LNCAP (cell line): ENCODE data around the gene FAM89B.

Experiments used
- TF ChIP-seq, protein P1 (sequence below): fragments of 450-650 bp; IDR thresholded peaks from 2 replicates; pipeline ENCODE4 v1.5.1; 2017; ENCODE audit warnings: mild to moderate bottlenecking

FAM89B gene

DNA sequence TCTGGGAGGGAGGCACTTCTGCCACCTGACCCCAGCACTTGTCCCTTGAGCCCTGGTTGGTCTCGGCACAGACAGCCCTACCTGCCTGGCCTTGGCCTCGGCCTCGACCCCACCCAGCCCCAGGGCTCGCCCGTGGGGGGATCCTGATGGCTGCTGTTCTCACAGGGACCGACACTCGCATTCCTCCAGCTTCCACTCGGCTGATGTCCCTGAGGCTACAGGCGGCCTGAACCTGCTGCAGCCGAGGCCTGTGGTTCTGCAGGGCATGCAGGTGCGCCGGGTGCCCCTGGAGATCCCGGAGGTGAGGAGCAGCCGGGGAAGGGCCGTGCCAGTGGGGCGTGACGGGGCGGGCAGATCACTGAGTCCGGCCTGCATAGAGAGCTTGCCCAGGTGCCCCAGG lies 48.3 kb downstream of the FAM89B start:
- TF ChIP-seq, protein P1, sequence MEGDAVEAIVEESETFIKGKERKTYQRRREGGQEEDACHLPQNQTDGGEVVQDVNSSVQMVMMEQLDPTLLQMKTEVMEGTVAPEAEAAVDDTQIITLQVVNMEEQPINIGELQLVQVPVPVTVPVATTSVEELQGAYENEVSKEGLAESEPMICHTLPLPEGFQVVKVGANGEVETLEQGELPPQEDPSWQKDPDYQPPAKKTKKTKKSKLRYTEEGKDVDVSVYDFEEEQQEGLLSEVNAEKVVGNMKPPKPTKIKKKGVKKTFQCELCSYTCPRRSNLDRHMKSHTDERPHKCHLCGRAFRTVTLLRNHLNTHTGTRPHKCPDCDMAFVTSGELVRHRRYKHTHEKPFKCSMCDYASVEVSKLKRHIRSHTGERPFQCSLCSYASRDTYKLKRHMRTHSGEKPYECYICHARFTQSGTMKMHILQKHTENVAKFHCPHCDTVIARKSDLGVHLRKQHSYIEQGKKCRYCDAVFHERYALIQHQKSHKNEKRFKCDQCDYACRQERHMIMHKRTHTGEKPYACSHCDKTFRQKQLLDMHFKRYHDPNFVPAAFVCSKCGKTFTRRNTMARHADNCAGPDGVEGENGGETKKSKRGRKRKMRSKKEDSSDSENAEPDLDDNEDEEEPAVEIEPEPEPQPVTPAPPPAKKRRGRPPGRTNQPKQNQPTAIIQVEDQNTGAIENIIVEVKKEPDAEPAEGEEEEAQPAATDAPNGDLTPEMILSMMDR: no peak

DNA sequence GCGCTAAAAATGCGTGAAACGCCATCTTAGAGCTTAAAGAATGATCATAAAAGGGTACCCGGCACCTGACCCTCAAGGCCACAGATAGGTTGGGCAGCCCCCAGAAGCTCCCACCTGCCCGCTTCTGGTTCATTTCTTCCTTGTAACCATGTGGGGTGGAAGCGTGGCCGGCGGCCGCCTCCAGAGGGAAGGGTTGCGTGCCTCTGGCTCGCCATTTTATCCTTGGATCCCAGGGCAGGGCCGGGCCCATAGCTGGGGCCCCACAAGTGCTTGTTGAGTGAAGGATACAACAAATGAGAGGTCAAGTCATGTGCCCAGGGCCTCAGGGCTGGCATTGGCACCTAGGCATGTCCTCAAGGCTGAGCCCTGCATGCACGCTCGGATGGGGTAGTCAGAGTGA lies 49.1 kb downstream of the FAM89B start:
- TF ChIP-seq, protein P1: no peak

DNA sequence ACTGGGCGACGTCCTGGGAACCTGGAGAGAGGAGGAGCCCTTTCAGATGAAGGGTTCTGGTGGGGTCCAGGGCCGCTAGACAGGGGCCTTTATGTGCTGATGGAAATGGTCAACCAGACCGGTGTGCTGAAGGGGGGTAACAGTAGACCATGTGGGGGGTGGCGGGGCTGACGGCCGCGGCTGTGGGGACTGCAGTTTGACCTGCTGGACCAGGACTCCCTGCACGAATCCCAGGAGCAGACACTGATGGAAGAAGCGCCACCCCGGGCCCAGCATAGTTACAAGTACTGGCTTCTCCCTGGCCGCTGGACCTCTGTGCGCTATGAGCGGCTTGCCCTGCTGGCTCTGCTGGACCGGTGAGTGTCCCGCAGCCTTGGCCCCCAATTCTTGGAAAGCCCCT lies 49.7 kb downstream of the FAM89B start:
- TF ChIP-seq, protein P1: no peak

- TF ChIP-seq, protein P1: no peak
These were observed 50.8 kb downstream of the FAM89B start for GRCh38 chr11:65623177-65623576.
